A549 (cell line): ENCODE results near the gene PTPN9.

Experiments used
- CTCF ChIP-seq: fragments of >200 bp; sonication (Bioruptor Twin); formaldehyde crosslinking; IDR thresholded peaks from 3 replicates; pipeline ENCODE4 v1.5.1; 2016
- POLR2A ChIP-seq: IDR thresholded peaks from 2 replicates; pipeline ENCODE4 v1.6.1; 2012; ENCODE audit warnings: mild to moderate bottlenecking, low read length

GRCh38 chr15:75517233-75517632 lies 61.9 kb downstream of the PTPN9 start:
- TF ChIP-seq POLR2A: no peak
- TF ChIP-seq CTCF: no peak
